Testis (tissue), 3 donors: ENCODE measurements around the gene FLAD1. TPM values are rescaled to one million over a fixed set of nuclear protein-coding genes. Genes with fewer than 3 reads are reported as not detected.

Experiments
- DNase-seq: peaks from one replicate; pipeline ENCODE4 v3.0.0-alpha.2; 2019
- H3K27ac ChIP-seq, 2 donors: fragments of 200-600 bp; sonication (generic); one replicate each; pipeline ENCODE4 v1.5.1; 2019
- H3K27me3 ChIP-seq: fragments of 200-600 bp; sonication (generic); one replicate; pipeline ENCODE4 v1.5.1; 2019
- H3K36me3 ChIP-seq: fragments of 200-600 bp; sonication (generic); one replicate; pipeline ENCODE4 v1.5.1; 2017; ENCODE audit warnings: low read depth; ENCODE audit errors: missing control alignments
- H3K4me1 ChIP-seq: fragments of 200-600 bp; sonication (generic); one replicate; pipeline ENCODE4 v1.5.1; 2019
- H3K4me3 ChIP-seq, 2 donors: fragments of 200-600 bp; sonication (generic); one replicate each; pipeline ENCODE4 v1.5.1; 2017 to 2019
- H3K9me3 ChIP-seq: fragments of 200-600 bp; sonication (generic); one replicate; pipeline ENCODE4 v1.5.1; 2017
- POLR2A ChIP-seq: fragments of 450-650 bp; IDR thresholded peaks from one replicate; pipeline ENCODE4 v1.6.1; 2017; ENCODE audit warnings: antibody characterized with exemption, mild to moderate bottlenecking, moderate library complexity
- WGBS, 2 donors: methylation state at CpG; one replicate each; pipeline ENCODE4 v1.1.5; 2018; 5-methylcytosine and 5-hydroxymethylcytosine counted together
- intact Hi-C: fragments of 100-400 bp; cut with DNase I; formaldehyde crosslinking; loops from one replicate; pipeline ENCODE4 v1.15.1; 2023; ENCODE audit warnings: low total_unique reads
- polyA plus RNA-seq: library from polyadenylated mRNA; stranded (reverse); fragments of 350-450 nt; fragmentation: Illumina TruSeq; extraction: RNeasy Lipid Tissue Mini Kit (QIAGEN cat#74804); gene quantifications from one replicate; pipeline ENCODE4 v1.2.3, GENCODE V29; 2014; ENCODE audit warnings: low read depth, low replicate concordance; ENCODE audit not compliant: insufficient read depth
- total RNA-seq, 2 donors: library from RNA; depleted of rRNA; stranded (reverse); fragments of >200 nt; gene quantifications; one replicate each; pipeline ENCODE4 v1.2.3, GENCODE V29; 2016
- TF ChIP-seq, protein P1 (sequence below), 3 experiments: fragments of 450-650 bp in 2 of 3; fragments of 200-600 bp in 1 of 3; sonication (generic) in 1 of 3; IDR thresholded peaks; one replicate each; pipeline ENCODE4 v1.5.1; 2016 to 2019; ENCODE audit warnings: antibody characterized with exemption in 3 of 3, mild to moderate bottlenecking in 2 of 3, moderate library complexity in 1 of 3

The FLAD1 gene
- total and polyA plus RNA-seq, 3 donors from 2014 or later: 26.5 to 46.5 (median 35.0) TPM

GRCh38 chr1:154937085-154937987 is 45.8 kb upstream of the FLAD1 start:
- DNase-seq: peak; percentile 92
- TF ChIP-seq, protein P1, sequence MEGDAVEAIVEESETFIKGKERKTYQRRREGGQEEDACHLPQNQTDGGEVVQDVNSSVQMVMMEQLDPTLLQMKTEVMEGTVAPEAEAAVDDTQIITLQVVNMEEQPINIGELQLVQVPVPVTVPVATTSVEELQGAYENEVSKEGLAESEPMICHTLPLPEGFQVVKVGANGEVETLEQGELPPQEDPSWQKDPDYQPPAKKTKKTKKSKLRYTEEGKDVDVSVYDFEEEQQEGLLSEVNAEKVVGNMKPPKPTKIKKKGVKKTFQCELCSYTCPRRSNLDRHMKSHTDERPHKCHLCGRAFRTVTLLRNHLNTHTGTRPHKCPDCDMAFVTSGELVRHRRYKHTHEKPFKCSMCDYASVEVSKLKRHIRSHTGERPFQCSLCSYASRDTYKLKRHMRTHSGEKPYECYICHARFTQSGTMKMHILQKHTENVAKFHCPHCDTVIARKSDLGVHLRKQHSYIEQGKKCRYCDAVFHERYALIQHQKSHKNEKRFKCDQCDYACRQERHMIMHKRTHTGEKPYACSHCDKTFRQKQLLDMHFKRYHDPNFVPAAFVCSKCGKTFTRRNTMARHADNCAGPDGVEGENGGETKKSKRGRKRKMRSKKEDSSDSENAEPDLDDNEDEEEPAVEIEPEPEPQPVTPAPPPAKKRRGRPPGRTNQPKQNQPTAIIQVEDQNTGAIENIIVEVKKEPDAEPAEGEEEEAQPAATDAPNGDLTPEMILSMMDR (IDR thresholded peaks at IDR 0.05): peak in 2 of 3 experiments; percentile 31 to 33
- TF ChIP-seq POLR2A: peak; percentile 70
- Histone ChIP-seq H3K4me3 (peak overlapping the region; percentile 74 to 86), H3K9me3 (no peaks in the 10 kb centered on the region), H3K27ac (peak overlapping the region; percentile 98 to 99), H3K36me3 (no peaks in the 10 kb centered on the region), H3K27me3 (no peaks in the 10 kb centered on the region), H3K4me1 (peaks cover 40% of the 10 kb centered on the region)
- intact Hi-C loops: no loop called here
- 0 to 1% methylated on average over 23 to 36 of the region's 36 CpGs for WGBS, 2 donors

- WGBS, 2 donors: 63 to 66% methylated on average over 8 of the region's 8 CpGs
- peak overlapping the region; percentile 98 to 99 for H3K27ac ChIP-seq
- H3K27me3 ChIP-seq: no peaks in the 10 kb centered on the region
- peaks cover 42% of the 10 kb centered on the region for H3K4me1 ChIP-seq
- TF ChIP-seq, protein P1 (IDR thresholded peaks at IDR 0.05): no peak
- no peak for TF ChIP-seq POLR2A
- no peak for DNase-seq
- no peak overlapping the region for H3K4me3 ChIP-seq
- H3K9me3 ChIP-seq: no peaks in the 10 kb centered on the region
- intact Hi-C loops: no loop called here
- H3K36me3 ChIP-seq: no peaks in the 10 kb centered on the region
These were observed 45.2 kb upstream of the FLAD1 start for GRCh38 chr1:154937988-154938386.

- WGBS, 2 donors: 86 to 88% methylated on average over 7 of the region's 7 CpGs
These were observed 44.3 kb upstream of the FLAD1 start for GRCh38 chr1:154938604-154939399.

GRCh38 chr1:154940213-154940560 is 43.0 kb upstream of the FLAD1 start:
- no peaks in the 10 kb centered on the region for H3K27me3 ChIP-seq
- no peak for TF ChIP-seq POLR2A
- TF ChIP-seq, protein P1 (IDR thresholded peaks at IDR 0.05): no peak
- H3K4me3 ChIP-seq: no peak overlapping the region
- H3K9me3 ChIP-seq: no peaks in the 10 kb centered on the region
- WGBS, 2 donors: 79 to 86% methylated on average over 1 of the region's 1 CpG
- peaks cover 60% of the 10 kb centered on the region for H3K4me1 ChIP-seq
- intact Hi-C loops: no loop called here
- DNase-seq: no peak
- no peaks in the 10 kb centered on the region for H3K36me3 ChIP-seq
- peak overlapping the region in 1 of 2 donors; percentile 20 for H3K27ac ChIP-seq

More at GRCh38 chr1:154938604-154939399, 44.3 kb upstream of the FLAD1 start:
- intact Hi-C loops: no loop called here
- no peaks in the 10 kb centered on the region for H3K27me3 ChIP-seq
- H3K27ac ChIP-seq: peak overlapping the region; percentile 98 to 99
- no peaks in the 10 kb centered on the region for H3K9me3 ChIP-seq
- H3K4me1 ChIP-seq: peaks cover 47% of the 10 kb centered on the region
- no peaks in the 10 kb centered on the region for H3K36me3 ChIP-seq
- peak; percentile 70 for DNase-seq
- H3K4me3 ChIP-seq: no peak overlapping the region
- TF ChIP-seq, protein P1 (IDR thresholded peaks at IDR 0.05): no peak
- TF ChIP-seq POLR2A: no peak
